ENCODE data around the gene TTC23.
A peak's percentile ranks its signal among the peaks of the same experiment; 100 is the strongest.
"Not testable (repeated sequence)": the region's sequence is repeated elsewhere in the genome, so short reads cannot be mapped to it uniquely, and the experiment has no call there.

TTC23 gene

DNA sequence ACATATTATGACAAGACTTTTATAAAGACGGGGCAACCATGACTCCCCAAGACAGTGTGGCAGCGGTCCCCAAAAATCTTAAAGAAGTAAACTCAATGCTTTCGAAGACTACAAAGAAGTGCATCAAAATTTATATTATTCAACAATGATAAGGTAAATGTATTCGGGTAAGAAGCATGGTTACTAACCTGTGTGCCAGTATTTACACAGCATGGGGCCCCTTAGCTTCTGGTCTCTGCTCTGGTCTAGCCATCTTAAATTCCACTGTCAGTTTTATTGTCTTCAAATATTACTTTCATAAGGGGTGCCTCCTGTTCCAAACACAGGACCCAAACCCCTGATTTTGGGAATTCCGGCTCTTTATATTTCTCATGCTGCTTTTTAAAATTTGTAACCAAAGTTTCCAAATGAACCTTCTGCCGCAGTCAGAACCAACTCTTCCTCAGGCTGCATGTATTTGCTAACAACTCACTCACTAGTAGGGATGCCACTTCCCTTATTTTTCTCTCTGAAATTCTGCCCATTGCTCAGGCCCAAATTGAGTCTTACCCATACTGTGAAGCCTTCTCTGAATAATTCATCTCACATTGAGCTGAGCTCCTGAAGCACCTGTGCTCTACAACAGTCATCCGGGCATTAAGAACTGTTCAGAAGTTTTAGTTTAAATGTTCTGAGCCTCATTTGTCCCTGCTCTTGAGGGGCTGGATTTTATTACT, 1.2 kb downstream of the TTC23 start:
- DNase-seq: no peak

DNA sequence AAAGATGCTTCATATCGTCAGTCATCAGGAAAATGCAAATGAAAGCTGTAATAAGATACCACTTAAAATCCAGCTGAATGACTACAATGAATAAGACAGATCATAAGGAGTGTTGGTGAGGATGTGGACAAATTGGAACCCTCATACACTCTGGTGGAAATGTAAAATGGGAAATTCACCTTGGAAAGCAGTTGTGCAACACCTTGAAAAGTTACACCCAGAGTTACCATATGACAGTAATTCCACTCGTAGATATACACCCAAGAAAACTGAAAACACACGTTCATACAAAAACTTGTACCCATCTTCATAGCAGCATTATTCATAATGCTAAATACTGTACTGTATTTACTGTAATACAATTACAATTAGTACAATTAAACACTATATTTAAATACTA, 2.3 kb downstream of the TTC23 start:
- DNase-seq: no peak

DNA sequence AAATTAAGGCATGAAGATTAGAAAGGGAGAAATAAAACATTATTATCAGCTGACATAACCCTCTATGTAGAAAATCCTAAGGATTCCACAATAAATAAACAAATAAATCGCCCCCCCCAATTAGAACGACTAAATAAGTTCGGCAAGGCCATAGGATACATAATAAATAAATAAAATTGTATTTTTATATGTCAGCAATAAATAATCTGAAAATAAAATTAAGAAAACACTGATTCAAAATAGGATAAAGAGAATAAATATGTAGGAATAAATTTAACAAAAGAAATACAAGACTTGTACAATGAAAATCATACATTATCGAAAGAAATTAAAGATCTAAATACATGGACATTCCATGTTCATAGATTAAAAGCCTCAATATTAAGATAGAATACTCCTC, 5.1 kb downstream of the TTC23 start:
- no peak for DNase-seq

DNA sequence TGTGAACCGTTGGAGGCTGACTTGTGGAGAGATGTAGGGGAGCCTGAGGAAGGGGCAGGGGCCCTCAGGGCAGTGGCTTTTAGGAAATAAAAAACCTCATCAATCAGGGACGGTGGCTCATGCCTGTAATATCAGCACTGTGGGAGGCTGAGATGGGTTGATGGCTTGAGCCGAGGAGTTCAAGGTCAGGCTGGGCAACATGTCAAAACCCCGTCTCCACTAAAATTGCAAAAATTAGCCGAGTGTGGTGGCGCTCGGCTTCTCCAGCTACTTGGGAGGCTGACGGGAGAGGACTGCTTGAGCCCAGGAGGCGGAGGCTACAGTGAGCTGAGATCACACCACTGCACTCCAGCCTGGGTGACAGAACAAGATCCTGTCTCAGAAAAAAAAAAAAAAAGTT, 7.6 kb downstream of the TTC23 start:
- DNase-seq: no peak

DNA sequence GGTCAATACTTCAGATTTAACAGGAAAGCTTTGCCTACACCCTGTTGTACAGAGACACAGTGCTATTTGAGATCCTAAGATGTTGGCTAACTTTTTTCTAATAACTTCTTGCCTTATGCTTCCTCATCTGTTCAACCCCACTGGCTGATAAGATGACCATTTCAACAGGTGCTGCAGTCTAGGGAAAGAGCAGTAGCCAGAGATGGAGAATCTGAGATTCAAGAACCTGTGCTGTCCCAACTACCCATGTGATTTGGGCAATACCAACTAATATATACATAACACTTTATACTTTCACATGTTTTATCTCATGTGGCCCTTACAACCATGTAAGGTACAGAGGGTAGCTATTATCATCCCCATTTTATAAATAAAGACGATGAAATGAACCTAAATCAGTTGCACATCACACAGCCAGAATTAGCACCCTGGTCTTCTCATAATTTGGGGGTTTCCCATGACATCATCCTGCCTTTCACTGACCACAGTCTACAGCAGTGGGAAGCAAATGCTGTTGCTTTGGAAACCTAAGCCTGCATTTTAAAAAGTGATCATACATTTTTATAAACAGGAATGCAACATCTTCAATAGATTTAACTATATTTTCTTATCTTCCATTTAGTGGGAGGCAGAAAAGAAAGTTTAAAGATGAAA, 9.7 kb downstream of the TTC23 start:
- no peak for DNase-seq

DNA sequence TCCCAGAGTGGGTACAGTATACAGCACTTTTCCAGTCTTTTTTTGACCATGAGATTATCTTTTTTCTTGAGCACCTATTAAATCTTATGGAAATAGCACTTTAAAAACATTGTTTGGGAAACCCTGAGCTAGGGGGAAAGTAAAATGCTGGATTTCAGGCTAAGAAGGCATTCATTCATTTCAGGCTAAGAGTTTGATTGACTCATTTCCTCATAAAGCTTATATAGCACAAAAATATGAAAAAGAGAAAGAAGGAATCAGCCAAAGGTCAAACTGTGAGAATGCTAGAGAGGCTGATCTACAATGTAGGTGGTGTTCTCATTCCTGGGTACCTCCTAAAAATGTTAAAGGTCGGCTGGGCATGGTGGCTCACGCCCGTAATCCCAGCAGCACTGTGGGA, 10.5 kb downstream of the TTC23 start:
- DNase-seq: no peak

DNA sequence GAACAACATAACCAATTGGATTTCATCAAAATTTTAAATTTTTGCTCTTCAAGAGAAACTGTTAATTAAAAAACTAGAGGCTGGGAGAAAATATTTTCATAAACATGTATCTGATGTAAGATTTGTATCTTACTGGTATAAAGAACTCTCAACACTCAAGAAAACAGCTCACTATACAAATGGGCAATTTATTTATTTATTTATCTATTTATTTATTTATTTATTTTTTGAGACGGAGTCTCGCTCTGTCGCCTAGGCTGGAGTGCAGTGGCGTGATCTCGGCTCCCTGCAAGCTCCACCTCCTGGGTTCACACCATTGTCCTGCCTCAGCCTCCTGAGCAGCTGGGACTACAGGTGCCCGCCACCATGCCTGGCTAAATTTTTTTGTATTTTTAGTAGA, 15.2 kb downstream of the TTC23 start:
- DNase-seq: not testable (repeated sequence)

DNA sequence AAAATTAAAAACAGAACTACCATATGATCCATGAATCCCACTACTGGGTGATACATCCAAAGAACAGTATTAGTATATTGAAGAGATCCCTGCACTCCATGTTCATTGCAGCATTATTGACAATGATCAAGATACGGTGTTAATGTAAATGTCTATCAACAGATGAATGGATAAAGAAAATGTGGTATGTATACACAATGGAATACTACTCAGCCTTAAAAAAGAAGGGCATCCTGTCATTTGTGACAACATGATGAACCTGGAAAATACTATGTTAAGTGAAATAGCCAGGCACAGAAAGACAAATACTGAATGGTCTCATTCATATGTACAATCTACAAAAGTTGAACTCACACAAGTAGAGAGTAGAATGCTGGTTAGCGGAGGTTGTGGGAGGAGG, 16.6 kb downstream of the TTC23 start:
- DNase-seq: no peak

DNA sequence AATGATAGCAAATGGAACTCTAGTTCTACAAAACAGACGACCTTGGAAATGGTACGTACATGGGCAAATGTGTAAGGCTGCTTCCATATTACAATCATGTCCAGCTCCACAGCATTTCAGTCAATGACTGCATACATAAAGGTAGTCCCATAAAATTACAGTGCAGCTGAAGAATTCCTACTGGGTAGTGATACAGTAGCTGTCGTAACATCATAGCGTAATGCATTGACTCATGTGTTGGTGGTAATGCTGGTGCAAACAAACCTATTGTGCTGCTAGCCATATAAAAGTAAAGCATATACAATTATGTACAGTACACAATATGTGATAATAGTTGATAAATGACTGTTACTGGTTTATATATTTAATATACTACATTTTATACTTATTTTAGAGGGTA, 18.5 kb downstream of the TTC23 start:
- no peak for DNase-seq

DNA sequence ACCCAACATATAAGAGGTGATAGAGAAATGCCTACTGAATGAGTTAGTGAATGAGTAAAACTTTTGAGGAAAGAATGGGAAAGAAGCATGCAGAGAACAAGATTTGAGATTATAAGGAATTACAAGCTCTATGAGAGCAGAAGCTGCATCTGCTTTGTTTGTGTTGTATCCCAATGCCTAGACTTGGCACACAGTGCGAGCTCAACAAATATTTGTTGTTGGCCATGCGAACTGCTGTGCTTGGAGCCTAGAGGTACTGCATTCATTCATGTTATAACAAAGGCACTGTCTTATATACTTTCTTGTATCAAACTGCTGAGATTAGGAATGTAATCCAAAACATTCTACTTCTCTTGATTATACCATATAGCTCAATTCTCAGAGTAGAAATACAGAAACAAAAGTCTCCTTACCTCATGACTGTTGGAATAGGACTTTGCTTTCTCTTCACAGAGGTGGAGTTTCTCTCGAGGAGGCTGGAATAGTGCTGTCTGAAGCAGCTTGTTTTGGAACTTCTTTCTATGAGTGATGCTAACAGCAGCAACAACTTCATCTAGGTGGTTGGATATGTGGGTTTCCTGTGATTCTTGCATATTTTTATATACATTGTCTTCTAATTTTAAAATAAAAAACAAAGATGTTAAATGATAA, 21.1 kb downstream of the TTC23 start:
- DNase-seq: no peak

DNA sequence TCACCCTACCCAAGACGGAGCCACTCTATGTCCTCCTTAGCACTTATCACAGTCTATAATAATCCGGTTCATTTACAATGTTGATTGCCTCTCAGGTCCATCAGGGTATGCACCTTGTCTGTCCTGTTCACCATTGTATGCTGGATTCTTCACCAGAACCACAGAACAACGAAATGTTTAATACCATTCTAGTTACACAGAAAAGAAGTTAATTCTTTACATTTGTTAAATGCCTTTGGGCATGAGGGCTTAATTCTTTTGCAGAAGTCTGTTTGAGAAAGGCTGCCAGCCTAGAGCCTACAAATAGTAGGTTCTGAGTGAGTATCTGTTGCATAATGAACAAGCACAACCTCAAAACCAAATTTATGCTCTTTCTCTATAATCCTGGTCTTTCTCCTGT, 22.6 kb downstream of the TTC23 start:
- no peak for DNase-seq

DNA sequence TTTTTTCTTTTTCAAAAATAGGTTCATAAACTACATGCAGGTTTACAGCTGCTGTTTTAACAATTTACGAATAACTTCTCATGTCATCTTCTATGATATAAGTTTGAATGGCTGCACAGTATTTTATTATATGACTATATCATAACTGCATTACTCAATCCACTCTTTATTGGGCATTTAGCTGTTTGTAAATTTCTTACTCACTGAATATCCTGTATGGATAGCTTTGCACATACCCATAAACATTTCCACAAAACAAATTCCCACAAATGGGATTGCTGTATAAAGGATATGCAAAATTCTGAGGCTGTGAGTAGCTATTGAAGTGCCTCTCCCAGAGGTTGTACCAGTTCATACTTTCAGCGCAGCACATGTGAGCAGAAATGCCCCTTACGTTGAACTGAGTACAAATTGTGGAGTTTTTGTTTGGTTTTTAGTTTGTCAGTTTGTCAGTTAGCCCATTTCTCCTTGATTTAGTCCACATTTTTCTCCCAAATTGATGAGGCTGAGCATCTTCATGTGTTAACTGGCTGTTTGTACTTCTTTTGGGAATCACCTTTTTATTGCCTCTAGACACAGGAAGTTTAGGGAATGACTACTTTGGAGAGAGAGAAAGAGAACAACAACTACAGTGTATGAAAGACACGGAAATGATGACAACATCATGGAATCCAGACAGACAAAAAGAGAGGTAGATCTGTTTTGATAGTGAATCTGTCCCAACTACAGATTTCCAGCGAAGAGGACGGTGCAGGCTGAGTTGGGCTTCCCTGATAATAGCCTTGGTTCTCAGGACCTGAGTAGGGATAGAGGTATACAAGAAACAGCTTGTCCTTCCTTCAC, 24.8 kb downstream of the TTC23 start:
- DNase-seq: no peak

DNA sequence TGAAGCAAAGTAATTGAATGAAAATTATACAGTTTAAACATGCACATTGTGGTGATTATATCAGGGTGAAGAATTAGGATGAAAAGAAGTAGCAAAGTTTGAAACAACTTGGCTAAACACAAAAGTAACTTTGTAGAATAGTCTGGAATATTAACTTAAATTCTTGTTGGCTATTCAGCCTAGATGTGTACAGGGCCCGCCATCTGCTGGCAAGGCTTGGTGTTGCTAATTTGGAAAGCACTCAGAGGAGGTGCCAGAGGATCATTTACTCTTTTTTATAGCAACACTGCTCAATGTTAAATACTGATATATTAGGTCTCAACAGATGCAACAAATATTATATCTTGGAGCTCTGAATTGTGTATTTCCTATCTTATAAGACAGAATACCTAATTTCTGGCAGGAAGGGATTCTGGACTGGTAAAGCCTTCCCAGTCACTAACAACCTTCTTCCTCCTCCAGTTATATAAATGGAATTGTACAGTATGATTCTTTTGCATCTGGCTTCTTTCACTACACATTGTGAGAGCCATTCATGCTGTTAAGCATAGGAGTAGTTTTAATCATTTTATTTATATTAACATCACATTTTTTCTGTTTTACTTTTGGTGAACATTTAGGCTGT, 36.1 kb downstream of the TTC23 start:
- peak; percentile 80 for DNase-seq

DNA sequence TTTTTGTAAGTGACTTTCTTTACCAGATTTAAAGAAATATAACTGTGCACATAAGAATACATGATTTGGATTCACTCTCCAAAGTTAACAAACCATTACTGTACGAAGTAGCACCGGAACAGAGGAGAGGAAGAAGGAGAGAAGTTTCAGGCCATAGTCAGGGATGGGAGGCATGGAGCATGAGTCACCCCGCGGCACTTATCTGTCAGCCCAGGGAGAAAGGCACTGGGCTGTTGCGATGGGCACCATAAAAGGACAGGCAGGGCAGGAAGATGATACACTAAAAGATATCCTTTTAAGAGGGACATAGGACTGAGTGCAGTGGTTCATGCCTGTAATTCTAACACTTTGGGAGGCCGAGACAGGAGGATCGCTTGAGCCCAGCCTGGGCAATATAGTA, 37.0 kb downstream of the TTC23 start:
- peak; percentile 92 for DNase-seq

DNA sequence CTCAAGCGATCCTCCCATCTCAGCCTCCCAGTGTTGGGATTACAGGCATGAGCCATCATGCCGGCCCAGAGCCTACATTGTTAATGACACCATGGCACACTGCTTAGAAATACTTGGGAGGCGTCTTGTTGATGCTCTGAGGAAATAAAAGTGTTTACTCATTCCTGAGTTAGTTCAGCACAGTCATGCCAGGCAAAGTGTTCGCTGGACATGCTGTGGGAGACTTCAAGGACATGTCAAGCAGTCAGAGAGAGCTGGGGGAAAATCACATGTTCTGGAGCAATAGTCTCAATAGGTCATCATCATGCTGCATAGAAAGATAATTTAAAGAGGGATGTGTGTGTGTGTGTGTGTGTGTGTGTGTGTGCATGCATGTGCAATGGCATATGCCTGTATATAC, 37.5 kb downstream of the TTC23 start:
- peak; percentile 60 for DNase-seq

DNA sequence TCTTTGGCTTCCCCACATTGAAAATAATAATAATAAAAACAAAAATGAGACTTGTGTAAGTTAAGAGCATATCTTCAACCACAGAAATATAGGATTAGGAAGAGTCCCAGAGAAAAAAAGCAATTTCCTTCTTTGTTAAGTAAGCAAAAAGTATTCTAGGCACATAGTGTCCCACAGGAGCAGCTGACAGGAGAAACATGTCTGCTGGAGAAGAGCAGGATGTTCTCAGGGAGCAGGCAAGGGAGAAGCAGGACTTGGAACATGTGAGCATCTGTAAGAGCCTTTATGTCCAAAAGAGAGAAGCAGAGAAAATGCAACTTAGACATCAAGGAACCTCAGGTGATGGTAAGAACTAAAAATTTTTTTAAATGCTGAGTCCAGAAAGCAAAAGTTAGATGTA, 39.0 kb downstream of the TTC23 start:
- DNase-seq: no peak

DNA sequence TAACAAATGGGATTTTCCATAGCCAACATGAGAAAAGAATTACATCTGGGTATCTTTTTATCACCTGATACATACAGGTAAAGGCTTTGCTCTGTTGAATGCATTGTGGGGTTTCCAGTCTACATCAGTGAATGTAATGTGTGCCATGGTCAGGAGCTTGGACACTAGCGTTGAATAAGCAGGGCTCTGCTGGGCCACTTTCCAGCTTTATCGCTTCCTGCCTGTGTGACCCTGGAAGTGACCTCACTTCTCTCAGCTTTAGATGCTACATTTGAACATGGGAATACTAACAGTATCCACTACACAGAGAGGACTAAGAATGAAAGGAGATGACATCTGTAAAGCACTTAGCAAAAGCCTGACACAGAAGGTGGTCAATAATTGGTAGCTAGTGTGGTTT, 40.1 kb downstream of the TTC23 start:
- no peak for DNase-seq

DNA sequence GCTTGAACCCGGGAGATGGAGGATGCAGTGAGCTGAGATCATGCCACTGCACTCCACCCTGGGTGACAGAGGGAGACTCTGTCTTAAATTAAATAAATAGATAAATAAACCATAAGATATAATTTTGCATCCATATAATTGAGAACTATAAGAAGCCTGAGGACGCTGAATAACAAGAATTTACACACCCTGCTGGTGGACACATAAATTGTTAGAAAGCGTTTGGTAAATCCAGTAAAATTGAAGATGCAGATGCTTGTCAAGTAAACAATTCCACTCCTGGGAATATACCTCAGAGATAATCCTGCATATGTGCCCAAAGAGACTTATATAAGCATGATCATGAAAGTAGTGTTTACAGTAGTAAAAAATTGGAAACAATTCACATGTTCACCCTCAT, 41.7 kb downstream of the TTC23 start:
- DNase-seq: no peak

DNA sequence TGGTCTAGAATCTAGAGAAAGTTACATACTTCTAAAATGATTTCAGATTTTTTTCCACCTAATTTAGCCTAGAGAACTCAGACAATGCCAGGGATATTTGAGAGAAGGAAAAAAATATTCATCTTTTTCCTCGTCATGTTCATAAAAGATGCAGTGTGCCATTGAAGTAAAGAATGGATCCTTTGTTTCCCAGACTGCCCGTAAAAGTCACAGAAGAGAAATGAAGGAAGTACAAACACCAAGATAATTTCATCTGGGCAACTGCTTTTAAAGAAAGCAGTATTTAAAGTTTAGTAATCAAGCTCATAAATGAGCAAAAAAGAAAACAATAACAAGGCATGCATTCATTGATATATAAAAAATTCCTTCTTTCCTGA, 47.2 kb downstream of the TTC23 start:
- no peak for DNase-seq

DNA sequence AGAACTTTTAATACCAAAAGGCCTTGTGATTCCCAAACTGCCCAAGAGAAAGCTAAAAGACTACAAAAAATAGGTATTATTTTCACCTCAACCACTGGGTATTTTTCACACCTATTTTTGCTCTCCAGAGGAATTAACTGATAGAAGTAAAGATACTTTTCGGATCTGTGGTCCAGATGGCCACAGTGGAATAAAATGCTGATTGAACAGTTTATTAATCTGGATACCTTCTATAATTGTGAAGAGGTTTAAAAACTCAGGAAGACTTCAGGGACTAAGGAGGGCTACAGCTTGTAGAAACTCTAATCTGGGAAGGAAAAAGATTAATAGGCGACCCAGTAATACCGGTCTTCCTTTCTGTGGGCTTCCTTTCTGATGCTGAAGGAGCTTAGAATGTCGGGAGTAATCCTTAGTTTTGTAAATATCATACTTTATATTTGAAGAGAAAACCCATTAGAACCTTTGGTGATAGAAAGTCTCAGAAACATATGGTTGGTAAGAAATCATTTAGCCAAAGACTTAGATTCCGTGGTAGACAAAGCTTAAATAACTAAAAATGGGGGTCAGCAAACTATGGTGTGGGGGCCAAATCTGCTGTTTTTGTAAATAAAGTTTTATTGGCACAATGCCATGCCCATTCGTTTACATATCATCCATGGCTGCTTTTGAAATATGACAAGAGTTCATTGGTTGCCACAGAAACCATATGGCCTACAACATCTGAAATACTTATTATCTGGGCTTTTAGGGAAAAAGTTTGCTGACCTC, 47.8 kb downstream of the TTC23 start:
- DNase-seq: no peak

DNA sequence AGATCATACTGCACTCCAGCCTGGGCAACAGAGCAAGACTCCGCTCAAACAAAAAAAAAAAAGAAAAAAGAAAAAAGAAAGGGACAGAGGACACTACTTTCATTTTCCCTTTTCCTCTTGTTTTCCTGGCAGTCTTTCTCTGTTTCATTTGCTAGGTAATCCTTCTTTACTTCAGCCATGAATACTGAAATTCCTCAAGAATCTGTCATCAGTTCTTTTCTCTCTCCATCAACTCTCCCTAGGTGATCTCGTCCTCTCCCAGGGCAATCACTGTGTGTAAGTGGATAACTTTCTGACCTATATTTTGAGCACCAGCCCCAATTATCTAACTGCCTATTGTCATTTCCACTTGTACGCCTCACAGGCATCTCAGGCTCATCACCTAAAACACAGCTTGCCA, 51.5 kb downstream of the TTC23 start:
- no peak for DNase-seq

DNA sequence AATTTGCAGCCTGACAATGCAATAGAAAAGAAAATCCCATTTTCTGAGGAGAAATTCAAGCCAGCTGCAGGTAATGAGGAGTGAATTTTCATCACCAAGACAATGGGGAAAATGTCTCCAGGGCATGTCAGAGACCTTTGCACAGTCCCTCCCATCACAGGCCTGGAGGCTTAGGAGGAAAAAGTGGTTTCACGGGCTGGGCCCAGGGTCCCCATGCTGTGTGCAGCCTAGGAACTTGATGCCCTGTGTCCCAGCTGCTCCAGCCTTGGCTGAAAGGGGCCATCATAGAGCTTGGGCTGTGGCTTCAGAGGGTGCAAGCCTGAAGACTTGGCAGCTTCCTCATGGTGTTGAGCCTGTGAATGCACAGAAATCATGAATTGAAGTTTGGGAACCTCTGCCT, 57.2 kb downstream of the TTC23 start:
- not testable (repeated sequence) for DNase-seq
